ENCODE data around the gene SLC2A11.

DNA sequence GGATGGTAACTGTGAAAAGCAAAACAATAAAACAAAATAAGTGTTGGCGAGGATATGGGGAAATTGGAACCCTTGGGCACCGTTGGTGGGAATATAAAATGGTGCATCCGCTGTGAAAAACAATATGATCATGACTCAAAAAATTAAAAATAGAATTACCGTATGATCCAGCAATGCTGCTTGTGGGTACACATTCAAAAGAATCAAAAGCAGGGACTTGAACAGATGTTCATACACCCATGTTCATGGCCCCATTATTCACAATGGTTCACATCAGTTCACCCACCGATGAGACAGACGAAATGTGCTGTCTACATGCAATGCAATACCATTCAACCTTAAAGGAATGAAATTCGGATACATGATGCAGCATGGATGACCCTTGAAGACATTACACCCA lies 17.6 kb upstream of the SLC2A11 start:
- TF ChIP-seq POLR2A (IDR thresholded peaks at IDR 0.05): no peak
- TF ChIP-seq, protein P1, sequence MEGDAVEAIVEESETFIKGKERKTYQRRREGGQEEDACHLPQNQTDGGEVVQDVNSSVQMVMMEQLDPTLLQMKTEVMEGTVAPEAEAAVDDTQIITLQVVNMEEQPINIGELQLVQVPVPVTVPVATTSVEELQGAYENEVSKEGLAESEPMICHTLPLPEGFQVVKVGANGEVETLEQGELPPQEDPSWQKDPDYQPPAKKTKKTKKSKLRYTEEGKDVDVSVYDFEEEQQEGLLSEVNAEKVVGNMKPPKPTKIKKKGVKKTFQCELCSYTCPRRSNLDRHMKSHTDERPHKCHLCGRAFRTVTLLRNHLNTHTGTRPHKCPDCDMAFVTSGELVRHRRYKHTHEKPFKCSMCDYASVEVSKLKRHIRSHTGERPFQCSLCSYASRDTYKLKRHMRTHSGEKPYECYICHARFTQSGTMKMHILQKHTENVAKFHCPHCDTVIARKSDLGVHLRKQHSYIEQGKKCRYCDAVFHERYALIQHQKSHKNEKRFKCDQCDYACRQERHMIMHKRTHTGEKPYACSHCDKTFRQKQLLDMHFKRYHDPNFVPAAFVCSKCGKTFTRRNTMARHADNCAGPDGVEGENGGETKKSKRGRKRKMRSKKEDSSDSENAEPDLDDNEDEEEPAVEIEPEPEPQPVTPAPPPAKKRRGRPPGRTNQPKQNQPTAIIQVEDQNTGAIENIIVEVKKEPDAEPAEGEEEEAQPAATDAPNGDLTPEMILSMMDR (IDR thresholded peaks at IDR 0.05): no peak
